Panc1 (cell line): Measurements from ENCODE around the gene TMEM212. TPM values are rescaled to one million over a fixed set of nuclear protein-coding genes. Genes with fewer than 3 reads are reported as not detected.

Source experiments
- ATAC-seq: fragments of 200-7000 bp; cut with Tn5 transposase; 2 replicates; pipeline ENCODE4 v1.9.1; 2020; ENCODE audit warnings: mild to moderate bottlenecking, moderate library complexity
- BruUV-seq: library from RNA; stranded (reverse); fragments of 400-500 nt; replicated peaks from 2 replicates; lab custom pipeline; 2021; lab: Mats Ljungman, UMichigan
- CTCF ChIA-PET: fragments of 300-600 bp; sonication (Branson Sonifier 250); formaldehyde crosslinking; loops from one replicate; lab custom pipeline; 2022; ENCODE audit warnings: antibody characterized with exemption; lab: Charles Lee
- POLR2A ChIA-PET: fragments of 300-600 bp; sonication (Branson Sonifier 250); formaldehyde crosslinking; loops from one replicate; lab custom pipeline; 2022; ENCODE audit warnings: antibody characterized with exemption; lab: Charles Lee
- DNase-seq: peaks from one replicate; pipeline ENCODE4 v3.0.0-alpha.2; 2010; ENCODE audit warnings: low read depth, low spot score
- H3K27ac ChIP-seq: 2 replicates; pipeline ENCODE4 v1.5.1; 2011; ENCODE audit warnings: mild to moderate bottlenecking, low read length, inconsistent platforms
- H3K27me3 ChIP-seq: fragments of 200-500 bp; sonication (Bioruptor generic); 2 replicates; pipeline ENCODE4 v1.6.0; 2014; ENCODE audit warnings: low read length, inconsistent platforms; ENCODE audit not compliant: control insufficient read depth, insufficient read depth
- H3K36me3 ChIP-seq: fragments of 200-500 bp; sonication (Bioruptor generic); 2 replicates; pipeline ENCODE4 v1.5.1; 2014; ENCODE audit warnings: inconsistent platforms, mild to moderate bottlenecking, low read length, moderate library complexity; ENCODE audit not compliant: control insufficient read depth, insufficient read depth
- H3K4me1 ChIP-seq: 2 replicates; pipeline ENCODE4 v1.5.1; 2011; ENCODE audit warnings: inconsistent platforms, mild to moderate bottlenecking, low read length, moderate library complexity; ENCODE audit not compliant: control insufficient read depth, insufficient read depth
- H3K4me3 ChIP-seq, 2 experiments: 2 replicates each; pipeline ENCODE4 v1.5.1; 2011 to 2012; ENCODE audit warnings: low read depth in 2 of 2, low read length in 2 of 2, mild to moderate bottlenecking in 2 of 2, inconsistent platforms in 1 of 2, moderate library complexity in 1 of 2
- H3K9me3 ChIP-seq: fragments of 200-500 bp; sonication (Bioruptor generic); 2 replicates; pipeline ENCODE4 v1.5.1; 2014; ENCODE audit warnings: low read depth, mild to moderate bottlenecking, inconsistent platforms, low read length, moderate library complexity; ENCODE audit not compliant: control insufficient read depth, insufficient read depth
- CTCF ChIP-seq: fragments of 450-650 bp; IDR thresholded peaks from 2 replicates; pipeline ENCODE4 v1.5.1; 2017; ENCODE audit warnings: mild to moderate bottlenecking
- POLR2AphosphoS5 ChIP-seq: IDR thresholded peaks from 2 replicates; pipeline ENCODE4 v1.6.1; 2012; ENCODE audit warnings: mild to moderate bottlenecking, low read depth, low read length, moderate library complexity
- REST ChIP-seq, 2 experiments: IDR thresholded peaks; 2 replicates each; pipeline ENCODE4 v1.6.1; 2011 to 2012; ENCODE audit warnings: low read depth in 2 of 2, control low read depth in 1 of 2, low read length in 1 of 2, mild to moderate bottlenecking in 1 of 2, moderate library complexity in 1 of 2; ENCODE audit not compliant: insufficient read depth in 1 of 2
- SIN3A ChIP-seq: IDR thresholded peaks from 2 replicates; pipeline ENCODE4 v1.6.1; 2012; ENCODE audit warnings: low read depth, mild to moderate bottlenecking, low read length, moderate library complexity, borderline replicate concordance; ENCODE audit not compliant: insufficient read depth
- TCF7L2 ChIP-seq: IDR thresholded peaks from 2 replicates; pipeline ENCODE4 v1.6.1; 2011; ENCODE audit warnings: mild to moderate bottlenecking, low read depth, low read length, inconsistent platforms
- in situ Hi-C: cut with HindIII; loops from 2 replicates; pipeline ENCODE4 v1.10.0; 2016; ENCODE audit warnings: low sequenced_read_pairs, low pct_unique_long_range_greater_than_20kb
- intact Hi-C: fragments of 100-400 bp; cut with micrococcal nuclease; formaldehyde crosslinking; loops from one replicate; pipeline ENCODE4 v1.10.0; 2022; ENCODE audit not compliant: unreplicated experiment
- total RNA-seq: library from RNA; stranded (reverse); gene quantifications from one replicate; pipeline ENCODE4 v1.2.1, GENCODE V29; 2021; ENCODE audit not compliant: unreplicated experiment

Gene TMEM212
- total RNA-seq, 1 experiment from 2014 or later, result not detected

GRCh38 chr3:171863920-171864319 is 20.8 kb downstream of the TMEM212 start:
- TF ChIP-seq POLR2AphosphoS5 (no peak), REST (IDR thresholded peaks at IDR 0.05; ENCODE audit: insufficient read depth in 1 of 2, low read depth in 2 of 2, low read length in 1 of 2) (no peak), TCF7L2 (no peak), SIN3A (no peak), CTCF (no peak)
- no peak overlapping the region for H3K4me3 ChIP-seq
- intact Hi-C loops (no loop called here), in situ Hi-C loops (no loop called here)
- no peaks in the 10 kb centered on the region for H3K4me1 ChIP-seq
- ChIA-PET POLR2A (no interaction called here), CTCF (no interaction called here)
- no peaks in the 10 kb centered on the region for H3K36me3 ChIP-seq
- ATAC-seq (no peak), DNase-seq (no peak)
- H3K27ac ChIP-seq, result no peak overlapping the region
- no peaks in the 10 kb centered on the region for H3K9me3 ChIP-seq
- no TSS peak for BruUV-seq
- H3K27me3 ChIP-seq, result no peaks in the 10 kb centered on the region

DNA sequence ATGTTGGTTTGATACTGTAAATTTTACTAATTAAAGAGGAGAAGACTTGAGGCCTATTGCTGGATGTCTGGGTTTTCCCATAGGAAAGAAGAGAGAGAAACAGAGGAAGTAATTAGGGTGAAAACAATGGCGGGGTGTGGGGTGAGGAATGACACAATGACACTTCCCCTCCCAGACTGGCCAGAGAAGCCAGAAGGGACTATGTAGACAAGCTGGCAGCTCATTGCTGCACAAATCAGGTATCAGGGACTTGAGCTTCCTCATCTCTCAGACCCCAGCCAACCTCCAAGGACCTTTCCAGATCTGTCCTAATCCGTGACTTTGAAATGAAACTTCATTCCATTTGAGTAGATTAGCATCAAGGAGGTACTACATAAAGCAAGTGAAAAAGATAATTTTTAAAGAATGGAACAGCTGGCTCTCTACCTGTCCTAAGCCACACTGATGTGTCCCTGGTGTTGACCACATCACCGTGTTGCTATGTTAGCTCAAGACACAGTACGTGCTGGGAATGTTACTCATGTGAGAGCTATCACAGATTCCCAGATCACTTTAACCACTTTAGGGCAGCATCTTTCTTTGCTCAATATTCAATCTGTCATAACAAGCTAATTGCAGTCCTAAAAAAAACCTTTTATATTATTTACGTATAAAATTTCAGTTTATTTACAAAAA is 22.2 kb downstream of the TMEM212 start:
- H3K27ac ChIP-seq, result no peak overlapping the region
- in situ Hi-C loops, result no loop called here
- no peak overlapping the region for H3K4me3 ChIP-seq
- POLR2A ChIA-PET, result no interaction called here
- ATAC-seq (no peak), DNase-seq (no peak)
- TF ChIP-seq TCF7L2 (no peak), REST (IDR thresholded peaks at IDR 0.05; ENCODE audit: insufficient read depth in 1 of 2, low read depth in 2 of 2, low read length in 1 of 2) (no peak), SIN3A (no peak), POLR2AphosphoS5 (no peak), CTCF (no peak)
- no peaks in the 10 kb centered on the region for H3K4me1 ChIP-seq
- H3K36me3 ChIP-seq, result no peaks in the 10 kb centered on the region
- no peaks in the 10 kb centered on the region for H3K9me3 ChIP-seq
- intact Hi-C loops, result no loop called here
- CTCF ChIA-PET, result no interaction called here
- BruUV-seq, result no TSS peak
- no peaks in the 10 kb centered on the region for H3K27me3 ChIP-seq
